CD14-positive monocyte (primary cell): Measurements from ENCODE around the gene PCSK7. TPM values are rescaled to one million over a fixed set of nuclear protein-coding genes. Genes with fewer than 3 reads are reported as not detected.

Source experiments
- DNase-seq, 3 donors: peaks; one replicate each; pipeline ENCODE4 v3.0.0-alpha.2; 2011 to 2022
- H2AFZ ChIP-seq: 2 replicates; pipeline ENCODE4 v1.6.0; 2012; ENCODE audit warnings: mild to moderate bottlenecking, low read depth, low read length, inconsistent platforms; ENCODE audit not compliant: insufficient read depth, poor library complexity, severe bottlenecking
- H3K27ac ChIP-seq, 2 donors: 1 replicate in 1 of 2; 2 replicates in 1 of 2; pipeline ENCODE4 v1.5.1; 2012 to 2013; ENCODE audit warnings: low read length in 2 of 2, control low read depth in 1 of 2, inconsistent platforms in 1 of 2, low read depth in 1 of 2, mild to moderate bottlenecking in 1 of 2
- H3K27me3 ChIP-seq, 2 donors: one replicate each; pipeline versions ENCODE4 v1.6.0 to v1.6.1; 2011 to 2013; ENCODE audit warnings: low read length in 2 of 2; ENCODE audit not compliant: control insufficient read depth in 2 of 2, insufficient read depth in 2 of 2
- H3K36me3 ChIP-seq, 2 donors: replicated peaks in 1 of 2; 1 replicate in 1 of 2; 2 replicates in 1 of 2; pipeline versions ENCODE4 v1.5.1 to v1.6.1; 2012 to 2013; ENCODE audit warnings: low read length in 2 of 2, control low read depth in 1 of 2, inconsistent platforms in 1 of 2, mild to moderate bottlenecking in 1 of 2; ENCODE audit not compliant: insufficient read depth in 2 of 2, control insufficient read depth in 1 of 2
- H3K4me1 ChIP-seq, 2 donors: 1 replicate in 1 of 2; 2 replicates in 1 of 2; pipeline versions ENCODE4 v1.5.1 to v1.6.1; 2012 to 2013; ENCODE audit warnings: low read length in 2 of 2, control low read depth in 1 of 2, inconsistent platforms in 1 of 2, mild to moderate bottlenecking in 1 of 2, moderate library complexity in 1 of 2; ENCODE audit not compliant: insufficient read depth in 2 of 2, control insufficient read depth in 1 of 2
- H3K4me2 ChIP-seq: replicated peaks from 2 replicates; pipeline ENCODE3; 2012; ENCODE audit warnings: low read length, moderate library complexity, mild to moderate bottlenecking; ENCODE audit not compliant: poor library complexity, severe bottlenecking; ENCODE audit errors: extremely low read depth
- H3K4me3 ChIP-seq, 3 experiments: fragments of 200-600 bp in 1 of 3; sonication (generic) in 1 of 3; replicated peaks in 1 of 3; 1 replicate in 2 of 3; 2 replicates in 1 of 3; pipeline ENCODE4 v1.5.1; 2011 to 2013; ENCODE audit warnings: low read length in 3 of 3, mild to moderate bottlenecking in 3 of 3, control low read depth in 2 of 3, low read depth in 2 of 3, inconsistent platforms in 1 of 3, moderate library complexity in 1 of 3
- H3K79me2 ChIP-seq: 2 replicates; pipeline ENCODE4 v1.6.0; 2012; ENCODE audit warnings: mild to moderate bottlenecking, control low read depth, inconsistent platforms, low read length, moderate library complexity; ENCODE audit not compliant: insufficient read depth
- H3K9ac ChIP-seq: 2 replicates; pipeline ENCODE4 v1.6.0; 2017; ENCODE audit warnings: low read length, mild to moderate bottlenecking; ENCODE audit not compliant: insufficient read depth, poor library complexity, severe bottlenecking
- H3K9me3 ChIP-seq, 2 donors: replicated peaks in 1 of 2; 1 replicate in 1 of 2; 2 replicates in 1 of 2; pipeline versions ENCODE4 v1.5.1 to v1.6.1; 2012 to 2013; ENCODE audit warnings: low read length in 2 of 2, control low read depth in 1 of 2; ENCODE audit not compliant: control insufficient read depth in 1 of 2, insufficient read depth in 1 of 2
- H4K20me1 ChIP-seq: 2 replicates; pipeline ENCODE4 v1.6.0; 2012; ENCODE audit warnings: mild to moderate bottlenecking, low read length, control low read depth, moderate library complexity; ENCODE audit not compliant: insufficient read depth
- H3K27ac Mint-ChIP-seq, 7 donors: one replicate each; pipeline ENCODE4 v1.8.0; 2020; ENCODE audit warnings: mild to moderate bottlenecking in 7 of 7, mixed read lengths in 7 of 7, moderate library complexity in 6 of 7, inconsistent platforms in 2 of 7
- H3K27me3 Mint-ChIP-seq, 3 donors: one replicate each; pipeline ENCODE4 v1.8.0; 2021 to 2022; ENCODE audit warnings: low read depth in 3 of 3, mild to moderate bottlenecking in 3 of 3, mixed read lengths in 3 of 3, moderate library complexity in 3 of 3, inconsistent platforms in 1 of 3
- H3K36me3 Mint-ChIP-seq, 2 donors: one replicate each; pipeline ENCODE4 v1.8.0; 2020; ENCODE audit warnings: mixed read lengths in 2 of 2, inconsistent platforms in 1 of 2, mild to moderate bottlenecking in 1 of 2
- H3K4me1 Mint-ChIP-seq: one replicate; pipeline ENCODE4 v1.8.0; 2020; ENCODE audit warnings: mild to moderate bottlenecking, mixed read lengths
- H3K4me3 Mint-ChIP-seq, 2 donors: one replicate each; pipeline ENCODE4 v1.8.0; 2020; ENCODE audit warnings: mild to moderate bottlenecking in 2 of 2, mixed read lengths in 2 of 2, moderate library complexity in 1 of 2
- H3K9me3 Mint-ChIP-seq, 7 donors: one replicate each; pipeline ENCODE4 v1.8.0; 2020 to 2022; ENCODE audit warnings: mixed read lengths in 7 of 7, mild to moderate bottlenecking in 6 of 7, moderate library complexity in 6 of 7, inconsistent platforms in 2 of 7
- CTCF ChIP-seq: fragments of 200-600 bp; IDR thresholded peaks from one replicate; pipeline ENCODE4 v1.8.0; 2022; ENCODE audit warnings: antibody characterized with exemption, mild to moderate bottlenecking
- WGBS: methylation state at CpG from one replicate; pipeline ENCODE4 v1.1.5; 2013; ENCODE audit warnings: missing lambda C conversion rate; ENCODE audit not compliant: insufficient coverage; 5-methylcytosine and 5-hydroxymethylcytosine counted together
- intact Hi-C, 2 donors: fragments of 100-400 bp; cut with micrococcal nuclease; formaldehyde crosslinking; loops; one replicate each; pipeline versions ENCODE4 v1.15.0 to v1.15.1; 2023
- polyA plus RNA-seq, 3 donors: library from polyadenylated mRNA; depleted of rRNA in 1 of 3; unstranded in 2 of 3; stranded (reverse) in 1 of 3; fragments of 300-500 nt in 2 of 3; fragments of >200 nt in 1 of 3; fragmentation: Illumina TruSeq in 2 of 3; gene quantifications; 1 replicate in 2 of 3; 2 replicates in 1 of 3; pipeline ENCODE4 v1.2.3, GENCODE V29; 2012 to 2021

Gene PCSK7
- polyA plus RNA-seq, 3 donors = 6.1 to 93.8 (median 9.5) TPM

GRCh38 chr11:117223741-117224689 lies 7.9 kb downstream of the PCSK7 start:
- Histone ChIP-seq H3K4me2 (no peak overlapping the region), H3K79me2 (peaks cover under 1% of the 10 kb centered on the region), H3K27me3 (no peaks in the 10 kb centered on the region), H3K4me1 (peaks cover 0 to 3% of the 10 kb centered on the region in 2 donors), H2AFZ (no peak overlapping the region), H3K9ac (no peak overlapping the region), H3K9me3 (no peaks in the 10 kb centered on the region), H3K27ac (no peak overlapping the region), H3K36me3 (peaks cover 85 to 99% of the 10 kb centered on the region in 2 donors), H3K4me3 (no peak overlapping the region), H4K20me1 (peaks cover 7% of the 10 kb centered on the region)
- peaks cover 87 to 98% of the 10 kb centered on the region in 2 donors for H3K36me3 Mint-ChIP-seq
- H3K27ac Mint-ChIP-seq = peak overlapping the region in 3 of 7 donors; percentile 20 to 43 (median 26)
- no peaks in the 10 kb centered on the region for H3K27me3 Mint-ChIP-seq
- no peak for TF ChIP-seq CTCF
- no peak for DNase-seq
- H3K9me3 Mint-ChIP-seq = no peaks in the 10 kb centered on the region
- intact Hi-C loops = loop anchor here (5.0 to 10.0 kb wide), 3 partner anchors 42 to 349 kb away; no protein-coding TSS in a partner anchor
- WGBS = 92% methylated on average over 10 of the region's 17 CpGs
- H3K4me3 Mint-ChIP-seq = no peak overlapping the region
- H3K4me1 Mint-ChIP-seq = peaks cover 8% of the 10 kb centered on the region

DNA sequence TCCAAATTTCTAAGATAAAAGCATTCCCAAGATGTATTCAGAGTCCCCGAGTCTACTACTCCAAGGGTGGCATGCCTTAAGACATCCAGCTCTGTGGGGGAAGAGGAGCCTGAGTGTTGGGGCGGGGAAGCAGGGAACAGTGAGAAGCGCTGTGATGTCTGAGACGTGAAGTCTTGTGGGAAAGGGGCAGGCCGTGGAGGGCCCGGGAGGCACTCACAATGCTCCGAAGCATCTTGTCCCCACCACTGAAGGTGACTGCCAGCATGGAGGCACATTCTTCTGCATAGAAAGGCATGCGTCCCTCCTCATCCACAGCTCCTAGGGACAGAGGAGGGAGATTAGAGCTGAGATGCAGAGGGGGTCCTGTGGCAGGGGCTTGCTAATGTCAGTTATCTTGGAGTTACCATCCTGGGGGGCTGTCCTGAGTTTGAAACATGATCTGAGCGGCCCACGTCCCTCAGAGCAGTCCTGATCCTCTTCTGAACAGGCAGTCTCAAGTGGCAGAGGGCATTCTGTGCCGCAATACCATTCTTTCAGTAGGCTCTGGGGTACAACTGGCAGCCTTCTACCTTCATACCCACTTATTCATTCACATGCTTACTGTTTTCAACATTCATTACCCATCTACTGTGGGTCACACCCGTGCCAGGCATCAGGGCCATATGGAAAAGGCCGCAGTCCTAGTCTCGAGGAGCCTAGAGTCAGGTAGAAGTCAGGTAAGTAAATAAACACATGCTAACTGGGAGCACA lies 8.7 kb downstream of the PCSK7 start:
- Histone ChIP-seq H3K4me3 (no peak overlapping the region), H2AFZ (no peak overlapping the region), H3K9me3 (no peaks in the 10 kb centered on the region), H4K20me1 (peaks cover 6% of the 10 kb centered on the region), H3K4me1 (peaks cover 0 to 3% of the 10 kb centered on the region in 2 donors), H3K4me2 (no peak overlapping the region), H3K36me3 (peaks cover 87 to 99% of the 10 kb centered on the region in 2 donors), H3K27ac (no peak overlapping the region), H3K79me2 (no peaks in the 10 kb centered on the region), H3K9ac (no peak overlapping the region), H3K27me3 (no peaks in the 10 kb centered on the region)
- Mint-ChIP-seq H3K27me3 (no peaks in the 10 kb centered on the region), H3K4me1 (peaks cover 8% of the 10 kb centered on the region), H3K4me3 (no peak overlapping the region), H3K9me3 (no peaks in the 10 kb centered on the region), H3K36me3 (peaks cover 89 to 98% of the 10 kb centered on the region in 2 donors), H3K27ac (peak overlapping the region in 2 of 7 donors; percentile 20 to 43)
- intact Hi-C loops = loop anchor here (5.0 to 10.0 kb wide), 3 partner anchors 41 to 348 kb away; no protein-coding TSS in a partner anchor
- WGBS = 100% methylated on average over 5 of the region's 14 CpGs
- no peak for DNase-seq
- no peak for TF ChIP-seq CTCF
